ENCODE data around the gene DNM3.

The DNM3 gene

DNA sequence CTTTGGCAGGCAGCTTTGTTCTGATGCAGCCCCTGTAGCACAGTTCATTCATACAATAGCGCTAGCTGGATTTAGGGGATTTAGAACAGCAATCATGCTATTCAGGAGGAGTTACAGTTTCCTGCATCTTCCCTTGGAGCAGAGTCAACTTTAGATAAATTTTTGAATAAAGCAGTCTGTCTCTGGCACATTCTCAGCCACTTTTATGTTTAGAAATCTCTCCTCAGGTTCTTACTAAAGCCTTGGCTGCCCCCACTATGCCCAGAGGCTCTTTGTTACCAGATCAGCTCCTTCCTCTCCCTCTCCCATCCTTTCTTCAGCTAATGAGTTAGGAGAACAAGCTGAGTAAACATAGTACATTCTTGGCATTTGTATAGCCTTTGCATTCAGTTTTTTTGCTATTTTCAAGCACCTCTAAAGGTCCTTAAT lies 619.6 kb downstream of the DNM3 start:
- H3K27ac ChIP-seq (ENCODE audit: low read length): no peak overlapping the region
- H3K9me3 ChIP-seq (replicated peaks; ENCODE audit: insufficient read depth, low read length): no peaks in the 10 kb centered on the region
- H4K20me1 ChIP-seq (ENCODE audit: insufficient read depth, low read length): no peaks in the 10 kb centered on the region
- no peak overlapping the region for H3K4me2 ChIP-seq (ENCODE audit: low read depth, low read length)
- no peaks in the 10 kb centered on the region for H3K9me2 ChIP-seq (replicated peaks; ENCODE audit: insufficient read depth, low read length)
- no peaks in the 10 kb centered on the region for H3K79me2 ChIP-seq (ENCODE audit: low read length)
- no peak overlapping the region for H2AFZ ChIP-seq (ENCODE audit: low read length)
- H3K27me3 ChIP-seq (replicated peaks; ENCODE audit: insufficient read depth, low read length): no peaks in the 10 kb centered on the region
- H3F3A ChIP-seq (ENCODE audit: insufficient read depth, low read length): no peaks in the 10 kb centered on the region
- TF ChIP-seq, protein P1, sequence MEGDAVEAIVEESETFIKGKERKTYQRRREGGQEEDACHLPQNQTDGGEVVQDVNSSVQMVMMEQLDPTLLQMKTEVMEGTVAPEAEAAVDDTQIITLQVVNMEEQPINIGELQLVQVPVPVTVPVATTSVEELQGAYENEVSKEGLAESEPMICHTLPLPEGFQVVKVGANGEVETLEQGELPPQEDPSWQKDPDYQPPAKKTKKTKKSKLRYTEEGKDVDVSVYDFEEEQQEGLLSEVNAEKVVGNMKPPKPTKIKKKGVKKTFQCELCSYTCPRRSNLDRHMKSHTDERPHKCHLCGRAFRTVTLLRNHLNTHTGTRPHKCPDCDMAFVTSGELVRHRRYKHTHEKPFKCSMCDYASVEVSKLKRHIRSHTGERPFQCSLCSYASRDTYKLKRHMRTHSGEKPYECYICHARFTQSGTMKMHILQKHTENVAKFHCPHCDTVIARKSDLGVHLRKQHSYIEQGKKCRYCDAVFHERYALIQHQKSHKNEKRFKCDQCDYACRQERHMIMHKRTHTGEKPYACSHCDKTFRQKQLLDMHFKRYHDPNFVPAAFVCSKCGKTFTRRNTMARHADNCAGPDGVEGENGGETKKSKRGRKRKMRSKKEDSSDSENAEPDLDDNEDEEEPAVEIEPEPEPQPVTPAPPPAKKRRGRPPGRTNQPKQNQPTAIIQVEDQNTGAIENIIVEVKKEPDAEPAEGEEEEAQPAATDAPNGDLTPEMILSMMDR (IDR thresholded peaks at IDR 0.05; ENCODE audit: low read length): no peak
- no peak for TF ChIP-seq EZH2phosphoT487 (IDR thresholded peaks at IDR 0.05; ENCODE audit: low read length)
- TF ChIP-seq EZH2 (optimal IDR thresholded peaks at IDR 0.05; ENCODE audit: low read depth, low read length): no peak
- no peaks in the 10 kb centered on the region for H3K36me3 ChIP-seq (replicated peaks; ENCODE audit: insufficient read depth, low read length)
- H3K9ac ChIP-seq (ENCODE audit: low read length): no peak overlapping the region
- H3K4me1 ChIP-seq (ENCODE audit: low read length): no peaks in the 10 kb centered on the region
- DNase-seq: no peak
- no peak overlapping the region for H3K4me3 ChIP-seq (ENCODE audit: low read length)
